SK-N-MC (cell line): Measurements from ENCODE around the gene TRIM13.
A peak's percentile ranks its signal among the peaks of the same experiment; 100 is the strongest.

Source experiments
- DNase-seq: peaks from one replicate; pipeline ENCODE4 v3.0.0-alpha.2; 2011; ENCODE audit warnings: low read depth, low spot score
- H3K27ac ChIP-seq: fragments of 200-600 bp; sonication (generic); 2 replicates; pipeline ENCODE4 v1.5.1; 2016; ENCODE audit warnings: mixed run types
- H3K36me3 ChIP-seq: fragments of 200-600 bp; sonication (generic); 2 replicates; pipeline ENCODE4 v1.6.1; 2017; ENCODE audit warnings: antibody characterized with exemption, low read length, mixed read lengths; ENCODE audit not compliant: insufficient read depth
- H3K4me3 ChIP-seq: fragments of 200-600 bp; sonication (generic); 2 replicates; pipeline ENCODE4 v1.5.1; 2016
- H3K9ac ChIP-seq: fragments of 200-600 bp; sonication (generic); 2 replicates; pipeline ENCODE4 v1.8.0; 2017; ENCODE audit warnings: mixed run types, mixed read lengths; ENCODE audit not compliant: insufficient read length
- H3K9me3 ChIP-seq: fragments of 200-600 bp; sonication (generic); 2 replicates; pipeline ENCODE4 v1.6.1; 2017; ENCODE audit warnings: low read depth, mild to moderate bottlenecking, antibody characterized with exemption, low read length, moderate library complexity, mixed read lengths
- EZH2 ChIP-seq: fragments of 200-600 bp; sonication (generic); IDR thresholded peaks from one replicate; pipeline ENCODE4 v1.6.1; 2017; ENCODE audit warnings: antibody characterized with exemption
- FOXP2 ChIP-seq: optimal IDR thresholded peaks from 2 replicates; pipeline ENCODE3; 2011; ENCODE audit warnings: mild to moderate bottlenecking, moderate library complexity; ENCODE audit not compliant: insufficient read depth; ENCODE audit errors: extremely low read length, control extremely low read depth
- POLR2AphosphoS5 ChIP-seq: IDR thresholded peaks from 2 replicates; pipeline ENCODE4 v1.6.1; 2012; ENCODE audit warnings: mild to moderate bottlenecking, low read depth, low read length, borderline replicate concordance

The TRIM13 gene

DNA sequence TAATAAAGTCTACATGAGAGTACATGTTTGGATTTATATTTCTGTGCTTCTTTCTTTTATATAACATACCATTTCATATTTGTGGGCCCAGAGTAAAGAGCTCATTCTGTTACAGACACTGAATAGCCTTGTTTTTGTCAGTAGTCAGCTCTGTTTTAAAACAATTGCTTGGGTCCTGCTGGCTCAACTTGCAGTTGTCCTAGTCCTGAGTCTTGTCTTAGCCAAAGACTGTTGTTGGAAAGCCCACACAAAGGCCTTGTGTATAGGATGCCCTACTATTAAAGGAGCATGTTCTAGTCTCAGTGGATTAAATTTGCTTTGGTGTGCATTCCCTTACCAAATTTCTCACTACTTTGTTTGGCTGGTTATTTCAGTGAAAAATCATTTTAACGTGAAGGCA is 14.6 kb downstream of the TRIM13 start:
- Histone ChIP-seq H3K36me3 (peaks cover 87% of the 10 kb centered on the region), H3K4me3 (no peak overlapping the region), H3K27ac (peak overlapping the region; percentile 67), H3K9ac (no peak overlapping the region), H3K9me3 (no peaks in the 10 kb centered on the region)
- no peak for TF ChIP-seq EZH2
- TF ChIP-seq FOXP2 = no peak
- DNase-seq = no peak

GRCh38 chr13:50012396-50013169 is 15.7 kb downstream of the TRIM13 start:
- Histone ChIP-seq H3K9me3 (no peaks in the 10 kb centered on the region), H3K27ac (peak overlapping the region; percentile 4), H3K4me3 (no peak overlapping the region), H3K9ac (no peak overlapping the region), H3K36me3 (peaks cover 82% of the 10 kb centered on the region)
- TF ChIP-seq EZH2 (no peak), FOXP2 (no peak), POLR2AphosphoS5 (no peak)
- DNase-seq = no peak

DNA sequence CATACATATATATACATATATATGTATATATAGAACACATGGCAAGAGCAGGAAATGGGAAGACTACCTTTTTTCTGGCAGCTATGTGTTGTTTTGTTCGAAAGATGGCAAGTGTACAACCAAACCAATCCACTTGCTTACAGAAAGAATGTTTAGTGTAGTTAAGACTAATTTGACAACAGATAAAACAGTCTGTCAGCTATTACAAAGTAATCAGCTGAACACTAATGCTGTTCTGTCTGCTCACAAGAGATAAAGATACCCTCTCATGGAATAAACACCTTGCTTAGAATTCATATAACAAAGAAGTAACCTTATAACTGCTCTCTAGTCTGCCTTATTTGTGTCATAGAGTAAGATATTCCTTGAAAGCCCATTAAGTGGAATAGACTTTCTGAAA is 17.5 kb downstream of the TRIM13 start:
- no peaks in the 10 kb centered on the region for H3K9me3 ChIP-seq
- peaks cover 69% of the 10 kb centered on the region for H3K36me3 ChIP-seq
- DNase-seq = no peak
- no peak overlapping the region for H3K9ac ChIP-seq
- H3K4me3 ChIP-seq = no peak overlapping the region
- peak overlapping the region; percentile 15; the same call in 1 of the 2 replicates for H3K27ac ChIP-seq
- TF ChIP-seq EZH2 (no peak), FOXP2 (no peak), POLR2AphosphoS5 (no peak)

GRCh38 chr13:50015258-50015657 is 18.4 kb downstream of the TRIM13 start, which contains the start of gene KCNRG:
Gene KCNRG (plus strand): TSS chr13:50015444. CDS start chr13:50015494, 50 bp downstream.
- Histone ChIP-seq H3K36me3 (peaks cover 68% of the 10 kb centered on the region), H3K9me3 (no peaks in the 10 kb centered on the region), H3K27ac (peak within 1 kb of the TSS; percentile 71), H3K9ac (no peak within 1 kb of the TSS), H3K4me3 (no peak within 1 kb of the TSS)
- no peak for DNase-seq
- TF ChIP-seq POLR2AphosphoS5 (no peak), EZH2 (no peak), FOXP2 (no peak)

DNA sequence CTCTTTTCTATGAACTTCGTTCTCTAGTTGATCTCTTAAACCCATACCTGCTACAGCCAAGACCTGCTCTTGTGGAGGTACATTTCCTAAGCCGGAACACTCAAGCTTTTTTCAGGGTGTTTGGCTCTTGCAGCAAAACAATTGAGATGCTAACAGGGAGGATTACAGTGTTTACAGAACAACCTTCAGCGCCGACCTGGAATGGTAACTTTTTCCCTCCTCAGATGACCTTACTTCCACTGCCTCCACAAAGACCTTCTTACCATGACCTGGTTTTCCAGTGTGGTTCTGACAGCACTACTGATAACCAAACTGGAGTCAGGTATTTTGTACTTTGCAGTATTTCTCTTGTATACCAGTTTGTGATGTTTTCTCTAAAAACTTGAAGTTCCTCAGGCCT is 18.9 kb downstream of the TRIM13 start:
- no peak for DNase-seq
- H3K9ac ChIP-seq = no peak overlapping the region
- no peaks in the 10 kb centered on the region for H3K9me3 ChIP-seq
- peaks cover 68% of the 10 kb centered on the region for H3K36me3 ChIP-seq
- no peak for TF ChIP-seq POLR2AphosphoS5
- no peak for TF ChIP-seq FOXP2
- no peak for TF ChIP-seq EZH2
- peak overlapping the region; percentile 71 for H3K27ac ChIP-seq
- H3K4me3 ChIP-seq = no peak overlapping the region

- no peak for DNase-seq
- H3K36me3 ChIP-seq = peaks cover 64% of the 10 kb centered on the region
Observed at GRCh38 chr13:50016444-50016843, 19.6 kb downstream of the TRIM13 start.

DNA sequence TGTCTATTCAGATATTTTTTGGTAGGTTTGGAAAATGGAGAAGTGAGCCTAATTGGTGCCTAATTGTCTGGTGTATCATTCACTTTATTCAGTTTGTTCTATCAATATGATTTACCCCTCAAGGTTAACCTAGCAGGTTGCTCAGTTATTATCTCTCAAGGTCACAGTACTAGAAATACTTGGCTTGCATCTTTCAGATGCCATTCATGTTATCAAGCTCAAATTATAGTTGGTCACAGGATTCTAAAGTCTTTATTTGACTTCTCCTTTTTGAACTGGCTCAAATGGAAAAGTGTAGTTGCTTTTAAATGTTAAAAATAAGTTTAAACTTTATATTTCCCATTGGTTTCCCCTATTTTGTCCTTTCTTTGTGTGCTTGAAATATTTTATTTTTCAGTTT is 21.0 kb downstream of the TRIM13 start:
- Histone ChIP-seq H3K9me3 (no peaks in the 10 kb centered on the region), H3K4me3 (no peak overlapping the region), H3K9ac (no peak overlapping the region), H3K36me3 (peaks cover 64% of the 10 kb centered on the region), H3K27ac (peak overlapping the region; percentile 71)
- TF ChIP-seq FOXP2 (no peak), POLR2AphosphoS5 (no peak)
- no peak for DNase-seq

More at GRCh38 chr13:50016444-50016843, 19.6 kb downstream of the TRIM13 start:
- H3K9ac ChIP-seq = no peak overlapping the region
- no peak overlapping the region for H3K4me3 ChIP-seq
- no peaks in the 10 kb centered on the region for H3K9me3 ChIP-seq
- H3K27ac ChIP-seq = peak overlapping the region; percentile 71
- TF ChIP-seq FOXP2 (no peak), EZH2 (no peak), POLR2AphosphoS5 (no peak)

DNA sequence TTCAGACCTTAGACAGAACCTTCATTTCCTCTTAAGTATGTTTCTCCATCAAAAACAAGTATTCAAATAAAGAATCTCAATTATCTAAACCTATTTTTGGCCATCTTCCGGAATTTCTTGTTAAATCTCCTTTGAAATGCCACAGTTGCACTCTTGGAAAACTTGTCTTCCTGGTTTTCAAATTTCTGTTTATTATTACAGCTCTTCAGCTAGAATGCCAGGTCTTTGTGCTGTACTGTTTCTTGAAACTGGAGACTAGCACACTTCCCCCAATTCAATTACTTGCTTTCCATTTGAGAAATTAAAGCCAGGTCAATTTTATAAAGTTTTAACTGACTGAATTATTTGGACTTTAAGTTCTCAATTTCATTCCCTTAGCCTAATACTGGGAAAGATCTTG is 28.6 kb downstream of the TRIM13 start:
- Histone ChIP-seq H3K9ac (no peak overlapping the region), H3K27ac (peak overlapping the region; percentile 59), H3K9me3 (no peaks in the 10 kb centered on the region), H3K4me3 (no peak overlapping the region), H3K36me3 (peaks cover 67% of the 10 kb centered on the region)
- DNase-seq = no peak
- TF ChIP-seq EZH2 = no peak
- no peak for TF ChIP-seq FOXP2
- TF ChIP-seq POLR2AphosphoS5 = no peak

- H3K27ac ChIP-seq = peak overlapping the region; percentile 44
- H3K4me3 ChIP-seq = no peak overlapping the region
- H3K9me3 ChIP-seq = no peaks in the 10 kb centered on the region
- no peak for TF ChIP-seq FOXP2
- no peak for TF ChIP-seq POLR2AphosphoS5
- no peak for TF ChIP-seq EZH2
- no peak overlapping the region for H3K9ac ChIP-seq
- no peak for DNase-seq
- peaks cover 55% of the 10 kb centered on the region for H3K36me3 ChIP-seq
Observed at GRCh38 chr13:50026788-50027473, 30.1 kb downstream of the TRIM13 start.
